HepG2 (cell line): Measurements from ENCODE around the gene NDUFS2. TPM values are rescaled to one million over a fixed set of nuclear protein-coding genes. Genes with fewer than 3 reads are reported as not detected.

ENCODE experiments used
- FIP1L1 ChIP-seq: fragments of 200-400 bp; formaldehyde crosslinking; IDR thresholded peaks from 2 replicates; pipeline ENCODE4 v1.6.1; 2018; ENCODE audit warnings: low read depth, mild to moderate bottlenecking, low read length, moderate library complexity, borderline replicate concordance; ENCODE audit not compliant: insufficient read depth
- FOXP4 ChIP-seq: sonication (generic); formaldehyde crosslinking; IDR thresholded peaks from 2 replicates; pipeline ENCODE4 v1.4.0; 2020; ENCODE audit warnings: missing genetic modification reagents
- GATAD1 ChIP-seq: IDR thresholded peaks from 2 replicates; pipeline ENCODE4 v1.6.1; 2016; ENCODE audit warnings: missing genetic modification reagents, missing compliant biosample characterization
- KDM6A ChIP-seq: IDR thresholded peaks from 2 replicates; pipeline ENCODE4 v1.6.1; 2016; ENCODE audit warnings: low read depth
- KLF12 ChIP-seq: sonication (generic); formaldehyde crosslinking; IDR thresholded peaks from 2 replicates; pipeline ENCODE4 v1.4.0; 2020; ENCODE audit warnings: missing genetic modification reagents, borderline replicate concordance
- MEIS2 ChIP-seq: sonication (generic); formaldehyde crosslinking; IDR thresholded peaks from 2 replicates; pipeline ENCODE4 v1.9.0; 2021; ENCODE audit warnings: mild to moderate bottlenecking, missing genetic modification reagents
- MIXL1 ChIP-seq: IDR thresholded peaks from 2 replicates; pipeline ENCODE4 v1.6.1; 2016
- NFKBIZ ChIP-seq: IDR thresholded peaks from 2 replicates; pipeline ENCODE4 v1.6.1; 2018; ENCODE audit warnings: missing genetic modification reagents, missing compliant biosample characterization
- NR1H2 ChIP-seq: sonication (generic); formaldehyde crosslinking; IDR thresholded peaks from 2 replicates; pipeline ENCODE4 v1.8.1; 2022; ENCODE audit warnings: low read depth, missing genetic modification reagents, borderline replicate concordance
- POLR2G ChIP-seq: fragments of 200-400 bp; formaldehyde crosslinking; IDR thresholded peaks from 2 replicates; pipeline ENCODE4 v1.6.1; 2018; ENCODE audit warnings: mild to moderate bottlenecking, low read depth, low read length, moderate library complexity
- RAD21 ChIP-seq: fragments of 450-650 bp; formaldehyde crosslinking; IDR thresholded peaks from 2 replicates; pipeline ENCODE4 v1.5.0; 2020; ENCODE audit warnings: mild to moderate bottlenecking
- SKI ChIP-seq: fragments of 450-650 bp; IDR thresholded peaks from one replicate; pipeline ENCODE4 v1.6.1; 2018; ENCODE audit warnings: mild to moderate bottlenecking; ENCODE audit not compliant: partially characterized antibody
- TEAD3 ChIP-seq: optimal IDR thresholded peaks from 2 replicates; pipeline ENCODE3; 2016; ENCODE audit warnings: borderline replicate concordance
- ZBED4 ChIP-seq: sonication (generic); formaldehyde crosslinking; IDR thresholded peaks from 2 replicates; pipeline ENCODE4 v1.4.0; 2020; ENCODE audit warnings: missing genetic modification reagents, borderline replicate concordance
- ZFP1 ChIP-seq: IDR thresholded peaks from 2 replicates; pipeline ENCODE4 v1.6.1; 2016
- ZMAT3 ChIP-seq: sonication (generic); formaldehyde crosslinking; conservative IDR thresholded peaks from 2 replicates; pipeline ENCODE4 v1.7.0; 2021; ENCODE audit warnings: missing genetic modification reagents
- ZNF354B ChIP-seq: sonication (generic); formaldehyde crosslinking; IDR thresholded peaks from 2 replicates; pipeline ENCODE4 v1.8.0; 2022; ENCODE audit warnings: mild to moderate bottlenecking, missing genetic modification reagents
- ZSCAN12 ChIP-seq: sonication (generic); formaldehyde crosslinking; IDR thresholded peaks from 2 replicates; pipeline ENCODE4 v1.9.0; 2021; ENCODE audit warnings: mild to moderate bottlenecking, missing genetic modification reagents
- ZSCAN31 ChIP-seq: sonication (generic); formaldehyde crosslinking; IDR thresholded peaks from 2 replicates; pipeline ENCODE4 v1.5.0; 2020; ENCODE audit warnings: low read depth, mild to moderate bottlenecking, missing genetic modification reagents
- polyA plus RNA-seq, 8 experiments: library from polyadenylated mRNA; depleted of rRNA in 3 of 8; stranded (reverse) in 7 of 8; unstranded in 1 of 8; fragments of >200 nt; fragmentation: Illumina TruSeq in 4 of 8; extraction: Trizol in 4 of 8; gene quantifications; 2 replicates each; pipeline versions ENCODE4 v1.2.1 to v1.2.3, GENCODE V29; 2011 to 2016; ENCODE audit warnings: low read depth in 4 of 8, missing spikeins in 1 of 8, mixed read lengths in 1 of 8; ENCODE audit not compliant: insufficient read depth in 1 of 8
- total RNA-seq, 5 experiments: library from RNA; depleted of rRNA; stranded (reverse); fragments of >200 nt; fragmentation: Illumina TruSeq; extraction: Trizol; gene quantifications; 2 replicates each; pipeline ENCODE4 v1.2.3, GENCODE V29; 2016; ENCODE audit warnings: low read depth in 1 of 5
- TF ChIP-seq, protein P1 (sequence below): sonication (generic); formaldehyde crosslinking; IDR thresholded peaks from 2 replicates; pipeline ENCODE4 v1.4.0; 2020; ENCODE audit warnings: missing genetic modification reagents
- TF ChIP-seq, protein P2 (sequence below): sonication (generic); formaldehyde crosslinking; IDR thresholded peaks from 2 replicates; pipeline ENCODE4 v1.4.0; 2020; ENCODE audit warnings: mild to moderate bottlenecking, missing genetic modification reagents

NDUFS2 gene
- total and polyA plus RNA-seq, 2 of the 13 experiments (the other 11 are each of a cell fraction or from before 2014, with no cell fraction given) = 89.9 to 118 TPM

- TF ChIP-seq SKI (no peak), MIXL1 (CRISPR knock-in tag) (peak; percentile 75), FIP1L1 (no peak), POLR2G (peak; percentile 84), TEAD3 (CRISPR knock-in tag) (peak; percentile 66), FOXP4 (CRISPR knock-in tag) (peak; percentile 92), ZSCAN12 (no peak), NR1H2 (CRISPR knock-in tag) (no peak), KDM6A (peak; percentile 89), MEIS2 (CRISPR knock-in tag) (no peak), NFKBIZ (CRISPR knock-in tag) (no peak; the same call in 1 of the 2 replicates), ZSCAN31 (CRISPR knock-in tag) (no peak), ZFP1 (CRISPR knock-in tag) (no peak), ZMAT3 (CRISPR knock-in tag) (no peak), KLF12 (peak; percentile 40; the same call in 1 of the 2 replicates), RAD21 (CRISPR knock-in tag) (no peak), ZBED4 (CRISPR knock-in tag) (no peak), GATAD1 (CRISPR knock-in tag) (peak; percentile 45; the same call in 1 of the 2 replicates), ZNF354B (no peak)
- TF ChIP-seq, protein P1, sequence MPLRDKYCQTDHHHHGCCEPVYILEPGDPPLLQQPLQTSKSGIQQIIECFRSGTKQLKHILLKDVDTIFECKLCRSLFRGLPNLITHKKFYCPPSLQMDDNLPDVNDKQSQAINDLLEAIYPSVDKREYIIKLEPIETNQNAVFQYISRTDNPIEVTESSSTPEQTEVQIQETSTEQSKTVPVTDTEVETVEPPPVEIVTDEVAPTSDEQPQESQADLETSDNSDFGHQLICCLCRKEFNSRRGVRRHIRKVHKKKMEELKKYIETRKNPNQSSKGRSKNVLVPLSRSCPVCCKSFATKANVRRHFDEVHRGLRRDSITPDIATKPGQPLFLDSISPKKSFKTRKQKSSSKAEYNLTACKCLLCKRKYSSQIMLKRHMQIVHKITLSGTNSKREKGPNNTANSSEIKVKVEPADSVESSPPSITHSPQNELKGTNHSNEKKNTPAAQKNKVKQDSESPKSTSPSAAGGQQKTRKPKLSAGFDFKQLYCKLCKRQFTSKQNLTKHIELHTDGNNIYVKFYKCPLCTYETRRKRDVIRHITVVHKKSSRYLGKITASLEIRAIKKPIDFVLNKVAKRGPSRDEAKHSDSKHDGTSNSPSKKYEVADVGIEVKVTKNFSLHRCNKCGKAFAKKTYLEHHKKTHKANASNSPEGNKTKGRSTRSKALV (CRISPR knock-in tag) = no peak
- TF ChIP-seq, protein P2, sequence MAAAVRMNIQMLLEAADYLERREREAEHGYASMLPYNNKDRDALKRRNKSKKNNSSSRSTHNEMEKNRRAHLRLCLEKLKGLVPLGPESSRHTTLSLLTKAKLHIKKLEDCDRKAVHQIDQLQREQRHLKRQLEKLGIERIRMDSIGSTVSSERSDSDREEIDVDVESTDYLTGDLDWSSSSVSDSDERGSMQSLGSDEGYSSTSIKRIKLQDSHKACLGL (CRISPR knock-in tag) = no peak
Measured at GRCh38 chr1:161218301-161219077, 16.3 kb downstream of the NDUFS2 start (continued).
